Cardiac fibroblast (primary cell): ENCODE results near the gene ACBD6.
"Not testable (repeated sequence)": the region's sequence is repeated elsewhere in the genome, so short reads cannot be mapped to it uniquely, and the experiment has no call there.

ENCODE experiments used
- DNase-seq, 2 donors: peaks; one replicate each; pipeline versions ENCODE4 v3.0.0 to v3.0.0-alpha.2; 2010; ENCODE audit warnings: low read depth in 2 of 2
- H3K4me3 ChIP-seq, 2 donors: replicated peaks in 1 of 2; 1 replicate in 1 of 2; 2 replicates in 1 of 2; pipeline ENCODE4 v1.5.1; 2011; ENCODE audit warnings: low read depth in 2 of 2, low read length in 2 of 2, mild to moderate bottlenecking in 2 of 2, moderate library complexity in 1 of 2
- CTCF ChIP-seq: IDR thresholded peaks from one replicate; pipeline ENCODE4 v1.5.1; 2011; ENCODE audit warnings: low read depth, mild to moderate bottlenecking, low read length, inconsistent platforms

ACBD6 gene

GRCh38 chr1:180502361-180503279, at the start of gene ACBD6:
Gene ACBD6, minus strand, starts transcription at chr1:180502577. Its CDS starts 311 bp downstream, at chr1:180502266.
- peak; percentile 90 to 91 for DNase-seq
- peak; percentile 13 for TF ChIP-seq CTCF
- peak within 1 kb of the TSS; percentile 62 to 92 for H3K4me3 ChIP-seq

GRCh38 chr1:180551997-180552396, 49.6 kb upstream of the ACBD6 start:
- no peak overlapping the region for H3K4me3 ChIP-seq
- DNase-seq: no peak
- no peak for TF ChIP-seq CTCF

- no peak for DNase-seq
- no peak for TF ChIP-seq CTCF
- no peak overlapping the region for H3K4me3 ChIP-seq
Observed at GRCh38 chr1:180550241-180550640, 47.9 kb upstream of the ACBD6 start.

GRCh38 chr1:180549770-180550169, 47.4 kb upstream of the ACBD6 start:
- not testable (repeated sequence) for DNase-seq, H3K4me3 ChIP-seq

GRCh38 chr1:180548686-180549317, 46.4 kb upstream of the ACBD6 start:
- TF ChIP-seq CTCF: no peak
- DNase-seq: no peak
- H3K4me3 ChIP-seq: no peak overlapping the region

GRCh38 chr1:180545991-180546390, 43.6 kb upstream of the ACBD6 start:
- no peak for DNase-seq
- no peak for TF ChIP-seq CTCF
- no peak overlapping the region for H3K4me3 ChIP-seq

- no peak overlapping the region for H3K4me3 ChIP-seq
- TF ChIP-seq CTCF: no peak
- no peak for DNase-seq
Observed at GRCh38 chr1:180544050-180544449, 41.7 kb upstream of the ACBD6 start.
